ENCODE measurements around the gene ROR1. TPM values are rescaled to one million over a fixed set of nuclear protein-coding genes. Genes with fewer than 3 reads are reported as not detected.
"Not testable (repeated sequence)": the region's sequence is repeated elsewhere in the genome, so short reads cannot be mapped to it uniquely, and the experiment has no call there.

Gene ROR1
- polyA plus RNA-seq, 5 donors, result 56.6 to 103 (median 89.0) TPM

GRCh38 chr1:63821091-63822005 lies 47.5 kb downstream of the ROR1 start:
- no peak for DNase-seq

GRCh38 chr1:63822540-63822939 lies 48.7 kb downstream of the ROR1 start:
- DNase-seq, result no peak

- no peak for DNase-seq
Observed at GRCh38 chr1:63824451-63824850, 50.6 kb downstream of the ROR1 start.

- DNase-seq, result no peak
Observed at GRCh38 chr1:63825111-63825510, 51.3 kb downstream of the ROR1 start.

GRCh38 chr1:63826246-63826861 lies 52.5 kb downstream of the ROR1 start:
- not testable (repeated sequence) for DNase-seq

- no peak for DNase-seq
Observed at GRCh38 chr1:63827411-63828321, 53.8 kb downstream of the ROR1 start.

- no peak for DNase-seq
Observed at GRCh38 chr1:63828322-63829044, 54.7 kb downstream of the ROR1 start.

GRCh38 chr1:63829349-63830327 lies 55.8 kb downstream of the ROR1 start:
- peak; percentile 77 to 78 for DNase-seq

- DNase-seq, result no peak
Observed at GRCh38 chr1:63831409-63831808, 57.6 kb downstream of the ROR1 start.

- no peak for DNase-seq
Observed at GRCh38 chr1:63833363-63834119, 59.7 kb downstream of the ROR1 start.

GRCh38 chr1:63835128-63835527 lies 61.3 kb downstream of the ROR1 start:
- no peak for DNase-seq

GRCh38 chr1:63836374-63836773 lies 62.6 kb downstream of the ROR1 start:
- no peak for DNase-seq

- DNase-seq, result no peak
Observed at GRCh38 chr1:63836830-63837229, 63.0 kb downstream of the ROR1 start.

- no peak for DNase-seq
Observed at GRCh38 chr1:63843010-63843409, 69.2 kb downstream of the ROR1 start.

GRCh38 chr1:63843884-63844283 lies 70.1 kb downstream of the ROR1 start:
- DNase-seq, result no peak

GRCh38 chr1:63845346-63845745 lies 71.5 kb downstream of the ROR1 start:
- no peak for DNase-seq

GRCh38 chr1:63847308-63847910 lies 73.6 kb downstream of the ROR1 start:
- DNase-seq, result no peak

GRCh38 chr1:63848733-63849132 lies 74.9 kb downstream of the ROR1 start:
- DNase-seq, result no peak

GRCh38 chr1:63849149-63849548 lies 75.3 kb downstream of the ROR1 start:
- no peak for DNase-seq

Data from right lung (tissue), 5 donors.